ENCODE data around the gene KLF12.
A peak's percentile ranks its signal among the peaks of the same experiment; 100 is the strongest.

The KLF12 gene
- long read RNA-seq, donor 1: 0 reads
- long read RNA-seq, donor 2: 0 reads
- long read RNA-seq, donor 3: 0 reads
- long read RNA-seq, donor 4, partial matches to known transcripts: 0 of 6 reads
- long read RNA-seq, donor 4, other reads (novel, unspliced or antisense): 6 of 6 reads
- long read RNA-seq, donor 5, full-length matches to known transcripts: 1 of 1 reads
- long read RNA-seq, donor 5, partial matches to known transcripts: 0 of 1 reads
- long read RNA-seq, donor 5, other reads (novel, unspliced or antisense): 0 of 1 reads
- long read RNA-seq, donor 6: 0 reads
- long read RNA-seq, donor 7, full-length matches to known transcripts: 1 of 1 reads
- long read RNA-seq, donor 7, partial matches to known transcripts: 0 of 1 reads
- long read RNA-seq, donor 7, other reads (novel, unspliced or antisense): 0 of 1 reads
- long read RNA-seq, donor 8, full-length matches to known transcripts: 1 of 1 reads
- long read RNA-seq, donor 8, partial matches to known transcripts: 0 of 1 reads
- long read RNA-seq, donor 8, other reads (novel, unspliced or antisense): 0 of 1 reads

DNA sequence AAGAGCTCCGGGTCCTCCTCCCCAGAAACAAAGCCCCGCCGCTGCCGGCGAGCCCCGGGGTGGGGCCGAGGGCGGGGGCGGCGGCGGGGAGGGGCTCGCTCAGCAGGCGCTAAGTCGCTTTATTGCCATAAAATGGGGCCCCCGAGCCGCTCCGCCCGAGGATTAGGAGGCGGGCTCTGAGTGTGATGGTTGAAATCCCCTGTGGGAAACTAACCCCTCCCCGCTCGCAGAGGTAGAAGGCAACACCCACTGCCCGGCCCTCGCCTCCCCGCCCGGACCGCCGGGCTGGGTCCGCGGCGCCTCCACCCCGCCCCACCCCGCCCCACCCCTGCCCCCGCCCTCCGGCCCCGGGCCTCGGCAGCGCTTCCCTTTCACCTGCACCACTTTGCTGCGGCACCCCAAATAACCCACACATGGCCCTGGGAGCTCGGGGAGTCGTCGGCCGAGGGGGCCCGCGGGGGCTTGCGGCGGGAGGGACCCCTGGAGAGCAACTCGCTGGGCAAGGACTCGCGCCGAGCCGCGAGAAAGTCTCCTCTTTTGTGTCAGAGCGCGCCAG, at the start of gene KLF12:
TSS of gene KLF12 (minus strand) at position 184 of the 556 bp plus-strand sequence.
- no peak for DNase-seq

DNA sequence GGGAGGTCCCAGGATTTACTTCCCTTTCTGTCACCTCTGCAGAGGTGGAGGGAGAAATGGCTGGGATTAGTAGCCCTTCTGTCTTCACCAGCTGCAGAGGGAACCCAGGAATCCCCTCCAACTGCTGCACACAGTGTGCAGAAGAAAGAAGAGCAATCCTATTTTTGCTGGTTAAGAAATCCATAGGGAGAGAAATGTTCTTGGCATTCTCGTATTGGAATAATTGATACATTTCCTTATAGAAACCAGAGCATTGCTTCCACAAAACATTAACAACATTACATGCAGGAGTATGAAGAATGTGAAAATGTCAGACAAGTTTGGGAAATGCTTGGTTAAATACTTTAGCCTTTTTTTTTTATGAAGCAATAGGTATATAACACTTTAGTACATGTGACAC, 48.3 kb upstream of the KLF12 start:
- no peak for DNase-seq

DNA sequence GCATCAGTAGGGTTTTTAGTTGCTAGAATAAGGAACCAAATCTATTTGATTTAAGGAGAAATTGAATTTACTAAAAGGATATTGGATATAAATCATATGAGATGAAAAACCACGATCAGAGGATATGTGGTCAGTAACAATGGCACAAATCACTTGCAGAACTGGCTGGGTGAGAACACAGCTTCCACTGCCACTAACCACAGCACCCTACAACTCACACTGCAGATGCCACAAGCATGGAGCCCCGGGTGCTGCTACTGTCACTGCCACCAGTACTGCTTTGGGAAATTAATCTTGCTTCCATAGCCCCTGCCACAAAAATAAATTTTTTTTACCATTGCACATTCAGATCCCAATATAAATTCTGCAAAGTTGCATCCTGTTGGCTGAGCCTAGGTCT, 40.6 kb upstream of the KLF12 start:
- DNase-seq: no peak

DNA sequence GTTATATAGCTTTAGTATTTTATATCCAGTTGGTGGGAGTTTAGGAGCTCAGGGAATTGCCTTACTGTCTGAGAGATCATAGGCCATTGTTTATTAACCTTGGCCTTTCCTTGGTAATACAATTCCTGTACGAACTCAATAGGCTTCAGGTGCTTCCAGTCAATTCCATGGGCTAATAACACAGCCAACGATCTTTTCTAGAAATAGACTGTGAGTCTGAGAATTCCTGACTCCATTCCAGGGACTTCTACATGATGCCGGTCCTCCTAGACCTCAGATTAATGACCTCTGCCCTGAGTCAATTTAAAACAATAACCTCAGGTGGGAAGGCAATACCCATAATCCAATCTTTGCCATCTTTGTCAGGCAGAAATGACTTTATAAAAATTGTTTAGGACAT, 39.6 kb upstream of the KLF12 start:
- DNase-seq: no peak

DNA sequence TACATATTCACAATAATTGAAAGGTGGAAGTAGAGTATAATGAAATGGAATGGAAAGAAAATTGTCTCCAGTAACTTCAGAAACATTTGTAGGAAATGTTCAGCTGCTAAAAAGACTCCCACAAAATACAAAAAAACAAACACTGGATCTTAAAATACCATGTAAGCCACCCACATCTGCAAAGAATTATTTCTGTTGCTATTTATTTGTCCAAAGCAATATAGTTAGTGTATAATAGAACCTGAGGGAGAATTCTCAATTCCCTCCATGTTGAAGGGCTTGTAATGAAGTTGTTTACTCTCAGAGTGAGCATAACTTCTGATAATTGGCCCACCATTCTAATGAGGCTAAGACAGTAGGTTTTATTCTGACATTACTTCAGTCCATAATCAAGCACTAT, 37.4 kb upstream of the KLF12 start:
- no peak for DNase-seq

DNA sequence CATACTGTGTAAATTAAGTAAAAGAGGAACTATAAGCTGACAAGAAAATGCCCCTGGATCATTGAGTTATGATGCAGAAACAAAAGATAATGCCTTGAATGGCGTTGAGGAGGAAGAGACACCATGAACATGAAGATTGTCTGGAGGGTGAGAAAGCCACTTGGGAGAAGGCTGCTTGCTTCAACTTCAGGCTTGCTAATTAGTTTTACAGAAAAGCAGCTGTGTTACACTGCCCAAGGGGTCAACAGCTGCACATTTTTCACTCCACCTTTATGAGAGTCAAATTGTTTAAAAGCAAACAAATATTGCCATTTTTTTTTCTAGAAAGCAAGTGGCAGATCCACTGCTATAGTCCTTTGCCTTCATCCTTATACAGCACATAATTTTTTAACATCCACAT, 35.5 kb upstream of the KLF12 start:
- no peak for DNase-seq

DNA sequence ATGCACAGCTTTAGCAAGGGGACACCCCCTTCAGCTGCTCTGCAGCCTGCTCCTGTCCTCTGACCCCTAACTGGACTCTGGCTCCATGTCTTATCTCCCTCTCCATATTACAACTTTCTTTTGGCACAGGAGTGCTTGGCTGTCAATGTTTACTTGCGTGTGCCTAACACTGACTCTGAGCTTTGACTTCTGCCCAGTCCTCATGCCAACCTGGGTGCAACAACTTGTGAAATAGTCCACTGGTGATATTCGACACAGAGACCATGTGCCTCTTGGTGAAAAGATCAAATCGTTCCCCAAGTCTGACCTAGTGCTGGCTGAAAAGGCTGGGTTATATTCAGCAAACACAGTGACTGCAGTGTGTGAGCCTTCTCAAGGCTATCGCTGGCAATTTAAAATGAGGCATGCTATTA, 34.1 kb upstream of the KLF12 start:
- no peak for DNase-seq

DNA sequence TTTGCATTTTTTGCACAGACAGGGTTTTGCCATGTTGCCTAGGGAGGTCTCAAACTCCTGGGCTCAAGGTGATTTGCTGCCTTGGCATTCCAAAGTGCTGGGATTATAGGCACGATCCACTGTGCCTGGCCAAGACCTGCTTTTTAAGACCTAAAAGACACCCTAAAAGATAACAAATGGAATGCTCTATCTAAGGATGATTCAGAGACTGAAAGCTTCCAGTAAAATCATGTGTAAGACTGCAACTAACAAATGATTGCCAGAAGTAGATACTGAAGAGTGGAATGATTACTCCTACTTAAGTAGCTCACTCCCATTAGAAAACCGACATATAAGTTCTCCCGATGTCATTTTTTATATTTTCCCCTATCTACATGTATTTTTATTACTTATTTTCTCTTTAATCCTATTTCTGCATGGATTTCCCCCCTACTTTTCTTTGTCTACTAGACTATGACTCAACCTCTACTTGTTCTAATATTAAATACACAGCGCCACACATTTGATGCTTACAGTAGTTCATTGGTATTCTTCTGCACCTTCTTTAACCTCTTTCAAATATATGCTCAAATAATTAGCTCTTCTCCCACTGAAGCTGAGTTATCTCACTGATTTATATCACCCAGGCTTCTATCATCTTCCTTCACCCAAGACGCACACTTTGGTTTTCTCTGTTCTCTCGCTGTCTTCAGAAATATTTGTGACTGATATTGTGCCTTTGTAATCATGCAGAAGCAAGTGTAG, 32.2 kb upstream of the KLF12 start:
- DNase-seq: no peak

DNA sequence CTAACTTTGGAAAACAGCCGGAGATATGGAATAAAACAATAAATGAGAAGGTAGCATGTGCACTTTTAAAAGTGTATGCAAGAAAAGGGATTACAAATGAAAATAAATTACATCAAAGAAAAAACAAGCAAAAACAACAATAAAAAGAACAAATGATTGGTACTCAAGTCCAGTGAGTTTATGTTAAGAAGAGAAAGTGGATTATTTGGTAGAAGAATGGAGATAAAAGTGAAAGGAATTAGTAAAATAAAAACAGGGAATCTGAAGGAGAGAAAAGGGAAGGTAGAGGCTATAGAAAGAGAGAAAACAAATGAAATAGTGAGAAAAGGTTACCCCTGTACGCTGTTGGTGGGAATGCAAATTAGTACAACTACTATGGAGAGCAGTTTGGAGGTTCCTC, 28.6 kb upstream of the KLF12 start:
- DNase-seq: no peak

DNA sequence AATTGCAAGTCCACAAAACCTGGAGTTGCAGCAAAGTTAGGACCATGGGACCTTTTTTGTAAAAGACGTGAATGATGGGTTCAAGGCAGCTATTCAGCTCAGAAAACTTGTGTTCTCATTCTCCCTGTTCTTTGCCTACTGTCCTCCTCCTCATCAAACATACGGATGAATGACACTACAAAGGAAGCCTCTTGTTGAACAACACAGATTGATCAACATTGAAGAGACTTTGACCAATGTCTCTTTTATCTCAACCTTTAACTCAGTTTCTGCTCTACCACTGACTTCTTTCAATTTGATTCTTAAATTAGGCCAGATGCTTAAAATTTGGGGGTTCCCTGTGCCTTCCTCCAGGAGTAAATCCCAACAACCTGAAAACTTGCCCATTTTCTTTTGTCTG, 27.9 kb upstream of the KLF12 start:
- no peak for DNase-seq

DNA sequence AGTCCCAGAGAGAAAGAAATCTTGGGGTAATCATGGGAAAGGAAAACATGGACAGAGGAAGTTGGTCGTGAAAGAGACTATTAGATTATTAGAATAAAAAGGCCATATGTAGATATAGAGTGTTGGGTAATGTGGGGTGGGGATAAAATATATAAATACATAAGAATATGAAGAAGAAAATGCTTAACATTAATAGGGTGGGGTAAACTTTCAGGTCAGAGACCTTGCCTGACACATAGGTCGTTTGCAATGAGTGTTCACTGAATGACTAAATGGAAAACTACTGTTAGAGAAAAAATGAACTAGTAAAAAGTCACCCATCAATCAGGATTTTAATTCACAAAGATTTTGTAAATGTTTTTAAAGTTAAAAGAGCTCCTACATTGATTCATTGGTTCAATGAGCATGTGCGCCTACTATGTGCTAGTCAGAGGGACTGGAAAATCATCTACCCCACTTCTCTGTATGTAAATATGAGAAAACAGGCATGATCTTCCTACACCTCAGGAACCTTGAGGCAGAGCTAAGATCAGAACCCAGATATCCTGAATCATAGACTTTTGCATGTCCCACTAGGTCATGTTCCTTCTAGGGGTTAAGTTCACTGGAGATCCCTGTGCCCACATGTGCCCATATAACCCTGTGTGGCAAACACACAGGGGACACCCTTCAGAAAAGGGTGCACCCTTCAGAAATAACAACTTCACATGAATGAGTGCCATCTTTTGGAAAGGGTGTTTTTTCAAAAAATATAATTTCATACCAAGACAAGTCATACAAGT, 24.6 kb upstream of the KLF12 start:
- DNase-seq: no peak

DNA sequence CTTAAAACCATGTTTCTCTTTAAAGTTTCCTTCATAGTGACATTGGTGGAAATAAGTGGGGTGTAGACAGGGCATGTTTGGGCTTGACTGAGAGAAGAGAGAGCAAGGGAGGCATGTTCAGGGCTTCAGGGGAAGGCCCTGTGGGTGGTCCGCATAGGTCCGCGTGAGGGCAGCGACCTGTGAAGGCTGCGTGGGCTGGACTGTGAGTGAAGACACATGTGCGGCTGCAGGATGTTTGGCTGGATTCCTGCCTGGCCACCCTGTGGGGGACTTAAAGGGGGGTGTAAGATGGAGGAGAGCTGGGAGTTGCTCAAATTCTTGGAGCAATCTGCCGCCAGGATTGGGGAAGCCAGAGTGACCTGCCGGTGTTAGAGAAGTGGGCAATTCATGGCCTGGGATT, 23.8 kb upstream of the KLF12 start:
- DNase-seq: peak; percentile 49

DNA sequence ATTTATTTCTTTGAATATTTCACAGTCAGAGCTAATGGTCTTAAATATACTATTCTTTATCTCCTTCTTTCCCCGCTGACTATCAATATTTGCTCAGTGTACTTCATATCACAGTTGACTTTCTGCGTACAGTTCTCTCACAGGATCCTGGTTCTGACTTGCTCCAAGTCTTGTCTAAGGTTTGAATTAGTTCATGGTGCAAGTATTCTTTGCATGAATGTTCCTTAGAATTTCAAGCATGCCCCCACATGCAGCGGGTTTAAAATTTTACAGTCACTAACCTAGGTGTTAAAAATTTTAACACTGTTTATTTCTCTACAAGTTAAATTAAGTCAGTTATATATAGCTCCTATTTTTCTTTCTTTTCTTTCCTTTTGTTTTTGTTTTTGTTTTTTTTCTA, 20.8 kb upstream of the KLF12 start:
- no peak for DNase-seq

DNA sequence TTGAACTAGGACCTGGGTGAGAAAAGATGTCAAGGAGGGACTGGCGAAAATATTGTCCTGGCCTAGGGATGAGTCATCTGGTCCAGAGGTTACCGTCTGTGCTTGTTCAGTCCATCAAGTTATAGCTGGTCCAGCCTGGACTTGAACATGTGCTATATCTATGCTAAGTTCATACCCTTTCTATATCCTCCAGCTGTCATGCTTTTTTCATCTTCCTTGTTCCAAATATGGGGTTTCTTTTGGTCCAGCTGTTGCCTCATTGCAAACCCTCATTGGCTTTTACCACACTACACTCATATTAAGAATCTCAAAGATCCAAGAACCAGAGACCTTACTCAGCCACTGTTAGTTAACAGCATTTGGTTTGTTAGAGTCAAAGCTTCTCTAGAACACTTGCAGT, 19.1 kb upstream of the KLF12 start:
- DNase-seq: no peak

DNA sequence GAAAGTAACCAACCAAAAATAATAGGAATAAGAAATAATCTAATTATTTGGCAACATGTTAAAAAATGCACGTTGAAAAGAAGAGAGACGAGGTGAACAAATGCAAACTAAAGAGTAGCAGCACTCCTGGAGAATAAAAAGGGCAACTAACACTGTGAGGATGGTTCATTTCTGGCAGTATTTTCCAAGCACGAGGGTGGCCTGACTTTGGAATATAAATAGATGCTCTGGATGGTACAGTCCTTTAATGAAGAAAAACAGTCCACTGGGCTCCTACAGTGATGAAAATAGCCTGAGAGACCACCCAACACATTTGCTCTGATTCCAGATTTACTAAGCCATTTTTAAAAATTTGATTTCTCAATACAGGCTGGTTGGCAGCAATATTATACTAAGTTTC, 17.7 kb upstream of the KLF12 start:
- DNase-seq: no peak

DNA sequence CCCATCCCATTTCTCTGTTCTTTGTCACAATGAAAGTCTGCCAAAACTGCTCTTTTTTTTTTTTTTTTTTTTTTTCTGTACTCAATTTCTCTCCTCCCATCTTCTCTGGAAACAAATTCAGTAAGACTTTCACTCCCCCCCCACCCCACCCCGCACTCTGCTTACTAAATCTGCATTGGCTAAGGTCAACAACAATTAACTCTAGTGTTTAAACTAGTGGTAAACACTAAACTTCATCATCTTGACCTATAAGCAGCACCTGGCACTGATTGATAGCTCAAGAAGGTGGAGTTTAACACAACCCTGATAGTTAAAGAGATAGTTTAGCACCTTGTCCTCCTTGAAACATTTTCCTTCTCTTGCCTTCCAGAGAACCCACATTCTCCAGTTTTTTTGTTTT, 14.1 kb upstream of the KLF12 start:
- DNase-seq: no peak

DNA sequence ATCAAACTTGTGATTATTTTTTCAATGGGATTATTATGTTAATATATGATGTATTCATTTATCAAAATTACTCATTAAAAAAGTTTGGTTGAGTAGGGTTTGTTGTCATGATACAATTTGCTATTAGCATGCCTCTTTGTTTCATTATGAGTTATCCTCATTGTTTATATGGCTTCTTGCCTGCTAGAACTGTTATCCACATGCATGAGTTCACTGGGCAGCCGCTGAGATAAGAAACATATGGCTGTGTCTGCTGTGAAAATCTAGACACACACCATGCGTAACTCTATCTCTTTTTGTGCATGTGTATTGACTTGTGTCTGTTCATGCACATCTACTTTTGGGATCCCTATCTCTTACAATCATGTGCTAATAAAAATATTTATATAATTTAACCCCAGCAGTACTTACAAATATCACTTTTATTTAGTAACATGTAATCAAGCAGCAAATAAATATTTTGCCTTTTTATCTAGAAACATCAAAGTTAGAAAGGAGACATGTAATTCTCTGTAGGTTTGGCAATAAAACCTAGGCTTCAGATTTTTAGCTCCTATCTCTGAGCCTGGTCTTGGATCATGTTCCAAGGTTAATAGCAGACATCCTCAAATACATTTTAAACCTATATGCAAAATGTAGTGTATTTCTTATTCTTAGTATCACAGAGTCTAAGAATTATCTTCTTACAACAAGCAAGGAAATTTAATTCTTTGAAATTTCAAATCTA, 11.2 kb upstream of the KLF12 start:
- DNase-seq: peak; percentile 27

DNA sequence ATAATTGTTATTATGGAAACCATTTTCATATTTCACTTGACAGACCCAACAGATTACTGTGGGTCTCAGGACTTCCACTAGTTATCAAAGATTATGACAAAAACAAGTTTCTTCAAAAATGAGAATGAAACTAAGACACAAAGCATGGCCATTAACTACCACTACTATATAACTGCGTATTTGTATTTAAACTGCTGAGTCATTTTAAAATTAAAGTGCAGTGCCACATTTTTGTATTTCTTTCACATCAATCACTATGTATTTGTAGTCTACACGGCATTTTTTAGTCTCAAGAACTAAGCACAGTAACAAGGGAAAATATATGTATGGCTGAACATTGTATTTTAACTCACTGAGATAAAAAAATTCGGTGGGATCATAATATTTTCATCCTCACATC, 10.1 kb upstream of the KLF12 start:
- DNase-seq: no peak

DNA sequence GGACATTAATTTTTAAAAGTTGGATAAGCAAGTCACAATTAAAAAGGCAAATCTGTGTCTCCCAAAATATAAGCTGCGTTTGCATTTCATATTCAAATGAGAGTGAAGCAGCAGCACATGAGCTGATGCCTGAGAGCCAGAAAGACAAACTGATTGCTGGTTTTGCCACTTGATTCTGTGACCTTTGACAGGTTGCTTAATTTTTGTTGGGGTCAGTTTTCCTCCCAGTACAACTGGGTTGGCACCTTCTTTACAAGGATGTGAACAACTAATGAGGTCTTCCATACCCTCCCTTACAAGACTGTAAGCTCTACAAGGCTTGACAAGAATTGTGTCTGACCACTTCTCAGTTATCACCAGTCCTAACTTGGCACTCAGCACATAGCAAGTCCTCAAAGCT, 8.1 kb upstream of the KLF12 start:
- DNase-seq: no peak

DNA sequence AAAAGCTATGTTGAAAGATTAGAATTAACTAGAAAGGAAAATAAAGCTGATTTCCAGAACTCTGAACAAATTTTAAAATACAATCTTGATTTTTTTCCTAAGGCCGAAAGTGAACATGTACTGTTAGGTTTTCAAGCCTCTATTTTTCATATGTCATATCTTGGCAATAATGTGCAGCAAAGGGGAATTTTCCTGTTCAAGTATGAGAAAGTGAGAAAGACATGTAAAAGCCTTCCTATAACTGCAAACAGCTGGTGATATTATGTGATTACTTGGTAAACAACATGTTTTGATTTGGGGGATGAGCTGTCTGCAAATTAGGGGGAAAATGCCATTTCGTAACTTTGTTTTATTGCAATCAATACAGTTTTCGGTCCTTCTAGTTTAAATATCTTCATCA, 4.0 kb upstream of the KLF12 start:
- no peak for DNase-seq

DNA sequence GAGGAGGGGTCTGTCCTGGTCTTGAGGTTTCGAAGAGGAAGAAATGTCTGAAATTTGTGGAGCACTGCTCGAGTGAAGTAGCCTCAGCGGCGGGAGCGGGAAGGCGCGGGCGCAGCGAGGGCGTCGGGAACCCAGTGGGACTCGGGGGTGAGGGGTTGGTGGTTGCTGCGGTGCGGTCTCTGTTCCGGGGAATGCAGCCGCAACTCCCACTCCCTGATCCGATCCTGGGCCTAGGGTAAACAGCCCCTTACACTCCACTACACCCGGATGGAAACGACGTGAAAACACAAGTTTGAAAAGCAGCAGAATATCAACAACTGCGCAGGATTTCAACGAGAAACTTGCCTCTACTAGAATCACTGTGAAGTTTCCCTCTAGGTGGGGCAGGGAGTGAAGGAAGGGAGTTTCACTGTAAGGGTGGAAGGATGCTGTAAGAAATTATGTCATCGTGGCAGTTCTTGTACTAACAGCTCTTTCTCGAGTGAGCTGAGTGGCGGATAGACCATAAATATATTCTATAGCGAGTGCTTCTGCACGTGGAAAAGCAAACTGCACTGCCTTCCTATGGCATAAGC, 2.0 kb upstream of the KLF12 start:
- peak; percentile 89 for DNase-seq

Measured in right kidney (tissue), 9 donors.